ENCODE data around the gene UNC79.

Gene UNC79

GRCh38 chr14:93733231-93733630 lies 302.5 kb downstream of the UNC79 start:
- no peak for FAIRE-seq

- FAIRE-seq: no peak
Observed at GRCh38 chr14:93733631-93734030, 302.9 kb downstream of the UNC79 start.

DNA sequence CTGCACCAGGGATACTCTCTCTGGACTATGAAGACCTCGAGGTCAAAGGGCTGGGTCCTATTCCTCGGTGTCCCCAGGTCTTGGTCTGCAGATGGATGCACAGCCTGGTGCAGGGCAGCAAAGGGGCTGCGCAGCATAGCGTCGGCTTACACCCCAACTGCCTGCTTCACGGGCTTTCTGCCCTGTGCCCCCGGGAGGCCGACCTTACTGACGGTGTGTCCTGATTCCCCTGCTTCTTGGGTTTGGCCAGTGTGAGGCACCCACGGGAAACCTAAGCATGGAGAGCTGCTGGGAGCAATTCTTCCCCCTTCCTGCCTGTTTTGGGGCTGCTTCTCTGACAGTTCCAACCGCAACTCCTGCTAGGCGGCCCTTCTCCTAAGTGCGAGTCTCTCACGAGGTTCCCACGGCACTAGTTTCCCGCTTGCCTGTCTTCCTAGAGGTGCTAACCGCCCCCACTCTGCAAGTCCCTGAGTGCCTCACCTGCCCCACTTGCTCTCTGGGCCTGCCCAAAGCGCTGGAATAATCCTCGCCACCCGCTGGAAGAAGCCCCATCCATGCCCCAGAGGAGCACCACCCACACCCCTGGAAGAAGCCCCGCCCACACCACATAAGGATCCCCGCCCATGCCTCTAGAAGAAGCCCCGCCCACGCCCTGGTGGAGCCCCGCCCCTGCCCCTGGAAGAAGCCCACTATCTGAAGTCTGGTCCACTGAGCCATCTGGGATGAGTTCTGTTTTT lies 303.5 kb downstream of the UNC79 start:
- no peak for FAIRE-seq

DNA sequence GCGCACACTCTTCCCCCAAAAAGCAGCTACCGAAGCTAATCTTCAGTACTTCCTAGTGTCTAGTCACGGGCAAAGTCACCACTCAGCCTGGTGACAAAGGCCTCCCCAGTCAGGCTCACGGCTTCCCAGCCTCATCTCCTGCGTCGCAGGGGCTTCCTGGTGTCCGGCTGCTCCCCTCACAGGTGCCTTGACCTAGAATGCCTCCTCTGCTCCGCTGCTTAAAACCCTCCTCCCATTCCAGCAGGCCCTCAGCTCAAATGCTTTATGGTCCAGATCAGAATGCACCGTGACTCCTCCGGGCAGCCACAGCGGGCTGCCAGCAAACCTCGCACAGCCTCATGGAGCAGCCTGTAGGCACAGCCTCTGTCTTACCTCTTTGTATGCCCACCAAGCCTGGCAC lies 304.5 kb downstream of the UNC79 start:
- no peak for FAIRE-seq

GRCh38 chr14:93736378-93737014 lies 305.8 kb downstream of the UNC79 start:
- no peak for FAIRE-seq

- no peak for FAIRE-seq
Observed at GRCh38 chr14:93737634-93738033, 306.9 kb downstream of the UNC79 start.

DNA sequence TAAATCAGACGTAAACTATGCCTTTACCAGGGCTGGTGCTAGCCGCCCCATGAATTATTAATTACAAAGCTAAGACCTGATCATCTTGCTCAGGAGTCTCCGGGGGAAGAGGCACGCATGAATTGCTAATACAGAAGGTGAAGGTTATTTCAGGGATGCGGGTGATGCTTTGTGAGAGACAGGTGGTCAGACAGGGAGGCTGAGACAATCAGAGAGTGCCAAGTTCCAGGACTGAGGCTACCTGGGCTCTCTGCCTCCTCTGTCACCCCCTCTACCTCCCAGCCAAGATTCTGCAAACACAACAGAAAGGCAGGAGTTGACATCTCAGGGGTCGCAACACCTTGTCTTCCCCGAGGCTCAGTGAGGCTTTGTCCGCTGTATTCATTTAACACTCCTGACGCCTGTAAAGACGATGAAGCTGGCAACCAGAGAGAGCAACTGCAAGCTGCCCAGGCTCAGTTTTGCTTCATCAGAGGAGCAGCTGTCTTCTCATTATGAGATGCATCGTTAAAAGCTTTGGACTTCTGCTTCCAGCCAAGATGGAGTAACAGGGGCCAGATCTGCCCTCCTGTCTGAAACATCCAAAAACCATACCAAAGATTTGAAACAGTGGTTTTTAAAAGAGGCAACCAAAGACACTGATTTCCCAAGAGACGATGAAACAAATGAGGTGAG lies 311.0 kb downstream of the UNC79 start:
- no peak for FAIRE-seq

DNA sequence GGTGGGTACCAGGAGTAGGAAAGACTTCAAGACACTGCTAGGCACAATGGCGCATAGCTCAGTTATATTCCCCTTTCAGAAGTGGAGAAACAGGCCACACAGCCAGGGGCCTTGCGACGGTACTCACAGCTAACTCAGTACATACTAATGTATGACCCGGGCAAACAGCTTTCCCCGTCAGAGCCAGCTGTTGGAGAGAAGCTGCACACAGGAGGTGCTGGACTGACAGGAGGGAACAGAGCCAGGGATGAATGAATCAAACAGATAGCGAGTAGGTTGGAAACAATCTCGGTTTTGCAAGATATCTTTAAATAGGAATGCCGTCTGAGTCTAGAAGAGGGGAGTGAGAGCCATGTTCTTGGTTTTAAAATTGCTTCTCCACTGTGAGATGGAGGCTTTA lies 312.0 kb downstream of the UNC79 start:
- no peak for FAIRE-seq

DNA sequence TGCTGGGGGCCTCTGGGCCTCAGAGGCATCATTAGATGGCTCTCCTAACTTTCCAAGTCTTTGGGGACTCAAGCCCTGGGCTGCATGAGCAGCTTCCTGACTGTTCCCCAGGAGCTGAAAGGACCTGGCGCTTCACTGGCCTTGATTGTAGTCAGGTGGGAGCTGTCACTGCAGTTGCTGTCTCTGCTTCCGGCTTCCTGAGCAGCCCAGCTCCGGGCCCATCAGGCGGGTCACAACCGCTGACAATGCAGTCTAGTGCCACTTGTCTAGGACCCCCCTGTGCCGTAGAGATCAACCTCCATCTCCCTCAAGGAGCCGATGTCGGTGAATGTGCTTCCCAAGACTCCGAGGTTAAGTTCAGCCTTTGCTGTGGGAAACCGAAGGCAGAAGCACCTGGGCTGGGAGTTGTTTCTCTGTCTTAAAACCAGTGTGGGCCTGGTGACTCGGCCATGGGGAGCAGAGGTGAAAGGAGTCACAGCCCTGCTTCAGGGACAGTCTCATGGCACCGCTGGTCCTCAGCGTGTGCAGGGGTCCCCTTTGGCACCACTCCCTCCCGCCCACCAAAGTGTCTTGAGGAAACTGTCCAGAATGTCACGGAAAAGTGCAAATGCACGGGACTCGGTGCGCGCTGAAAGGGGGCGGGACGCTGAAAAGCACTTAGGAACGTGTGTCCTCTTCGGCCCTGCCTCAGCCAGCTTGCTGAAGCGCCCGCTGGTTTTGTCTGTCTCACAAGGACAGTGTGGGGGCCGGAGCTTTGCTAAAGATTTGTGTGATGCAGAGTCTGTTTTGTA lies 312.7 kb downstream of the UNC79 start:
- no peak for FAIRE-seq

- no peak for FAIRE-seq
Observed at GRCh38 chr14:93744176-93744575, 313.4 kb downstream of the UNC79 start.

DNA sequence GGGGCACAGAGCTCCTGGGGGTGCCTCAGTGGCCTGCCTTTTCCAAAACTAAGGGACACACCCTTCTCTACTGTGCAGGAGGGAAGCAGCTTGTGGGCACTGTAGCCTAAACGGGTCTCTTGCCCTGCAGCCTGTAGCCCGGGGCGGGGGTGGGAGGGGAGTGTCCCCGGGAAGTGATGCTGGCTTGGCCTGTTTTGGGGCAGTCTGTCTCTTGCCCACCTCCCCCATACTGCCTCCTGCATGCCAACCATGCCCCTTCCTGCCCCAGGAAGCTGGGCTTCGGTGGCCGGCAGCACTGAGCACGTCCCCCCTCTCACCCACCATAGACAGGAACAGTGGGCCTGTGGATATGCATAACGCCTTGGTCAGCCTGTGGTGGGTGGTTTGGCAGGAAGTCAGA lies 314.1 kb downstream of the UNC79 start:
- FAIRE-seq: no peak

GRCh38 chr14:93745603-93746273 lies 315.0 kb downstream of the UNC79 start:
- no peak for FAIRE-seq

- FAIRE-seq: no peak
Observed at GRCh38 chr14:93747102-93747501, 316.4 kb downstream of the UNC79 start.

GRCh38 chr14:93747560-93747959 lies 316.8 kb downstream of the UNC79 start:
- FAIRE-seq: no peak

DNA sequence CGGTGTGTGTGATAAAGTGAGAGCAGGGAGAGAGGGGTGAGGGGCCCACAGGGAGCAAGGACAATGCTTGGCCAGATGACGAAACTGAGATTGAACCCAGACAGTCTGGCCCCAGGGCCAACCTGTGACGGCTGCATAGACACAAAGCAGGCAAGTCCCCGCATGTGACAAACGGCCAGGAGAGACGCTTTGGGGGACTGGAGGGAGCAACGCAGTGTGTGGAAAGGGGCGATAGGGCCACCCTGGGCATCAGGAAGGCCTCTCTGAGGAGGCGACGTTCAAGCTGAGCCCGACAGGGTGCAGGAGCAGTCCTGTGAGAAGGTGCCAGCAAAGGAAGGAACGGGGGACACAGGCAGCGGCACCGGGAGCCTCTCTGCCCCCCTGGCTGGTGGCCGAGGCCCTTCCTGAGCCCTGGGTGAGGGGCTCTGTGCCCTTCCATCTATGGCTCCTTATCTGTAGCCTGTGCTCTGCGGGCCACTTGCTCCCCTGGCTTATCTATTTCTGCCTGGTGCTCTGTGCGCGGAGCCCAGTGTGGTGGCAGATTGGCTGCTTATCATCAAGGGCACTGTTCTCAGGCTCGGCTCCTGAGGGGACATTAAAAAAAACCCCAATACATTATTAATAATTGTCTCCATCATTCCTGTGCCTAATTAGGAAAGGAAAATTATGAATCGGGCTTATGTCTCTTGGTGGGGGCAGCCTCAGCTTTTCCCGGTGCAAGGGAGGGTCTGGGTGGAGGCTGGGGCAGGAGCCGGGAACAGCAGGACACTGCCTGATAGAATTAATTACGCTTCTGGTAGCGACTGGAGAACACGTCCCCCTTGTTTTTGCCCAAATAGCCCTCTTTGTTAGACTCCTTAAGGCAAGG lies 317.7 kb downstream of the UNC79 start:
- FAIRE-seq: no peak

- FAIRE-seq: no peak
Observed at GRCh38 chr14:93749076-93749420, 318.3 kb downstream of the UNC79 start.

DNA sequence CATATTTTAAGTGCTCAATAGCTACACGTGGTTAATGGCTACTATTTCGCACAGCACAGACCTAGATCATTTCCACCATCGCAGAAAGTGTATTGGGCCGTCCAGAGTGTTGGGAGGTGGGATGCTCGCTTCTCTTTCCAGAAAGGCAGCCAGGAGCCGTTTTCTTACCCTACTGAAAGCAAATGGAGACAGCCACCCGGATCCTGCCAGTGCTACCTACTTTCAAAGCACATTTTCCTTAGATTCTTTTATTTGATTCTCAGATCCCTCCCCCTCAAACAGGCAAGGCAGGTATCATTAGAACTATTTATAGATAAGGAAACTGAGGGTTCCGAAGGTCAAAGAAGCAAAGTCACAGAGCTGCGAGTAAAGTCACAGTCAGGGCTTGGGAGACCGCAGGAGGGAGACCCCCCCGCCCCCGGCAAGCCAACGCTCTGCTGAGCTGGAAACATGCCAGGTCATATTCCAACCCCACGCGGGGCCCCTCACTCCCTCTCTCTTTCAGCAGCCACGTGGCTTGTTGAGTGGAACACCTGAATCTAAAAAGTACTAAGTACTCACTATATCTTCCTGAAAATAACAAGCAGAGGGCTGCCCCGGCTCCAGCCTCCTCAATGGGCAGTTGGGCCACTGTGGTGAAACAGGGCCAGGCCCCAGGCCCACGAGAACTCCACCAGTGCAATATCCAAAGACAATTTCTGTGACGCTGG lies 321.4 kb downstream of the UNC79 start:
- FAIRE-seq: no peak

- FAIRE-seq: no peak
Observed at GRCh38 chr14:93752980-93753561, 322.3 kb downstream of the UNC79 start.

DNA sequence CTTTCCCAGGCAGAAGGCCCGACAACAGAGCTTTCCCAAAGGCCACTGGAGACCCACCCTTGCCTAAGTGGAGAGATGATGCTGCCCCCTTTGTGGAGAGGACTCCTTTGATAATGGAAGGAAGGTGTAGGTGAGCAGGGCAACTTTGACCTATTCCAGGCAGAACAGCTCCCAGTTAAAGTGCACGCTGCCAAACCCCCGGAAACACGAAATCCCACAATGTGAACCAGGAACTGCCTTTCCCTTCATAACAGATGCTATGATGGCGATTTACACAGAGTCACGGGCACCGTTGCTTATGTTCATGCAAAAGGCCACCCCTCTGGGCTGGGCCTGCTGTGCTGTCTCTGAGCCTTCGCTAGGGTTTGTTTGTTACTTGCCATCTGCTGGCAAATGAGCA lies 322.9 kb downstream of the UNC79 start:
- no peak for FAIRE-seq

GRCh38 chr14:93757206-93757605 lies 326.5 kb downstream of the UNC79 start:
- no peak for FAIRE-seq

All from TTC549 (cell line).